Hepatocyte (in vitro differentiated cells): ENCODE measurements around the gene KSR2. TPM values are rescaled to one million over a fixed set of nuclear protein-coding genes. Genes with fewer than 3 reads are reported as not detected.

Source experiments
- DNase-seq: peaks from one replicate; pipeline ENCODE4 v3.0.0-alpha.2; 2016; ENCODE audit warnings: low spot score
- H2AFZ ChIP-seq: fragments of 200-600 bp; sonication (generic); 2 replicates; pipeline ENCODE4 v1.6.0; 2016; ENCODE audit warnings: antibody characterized with exemption, mild to moderate bottlenecking
- H3K27ac ChIP-seq: fragments of 200-600 bp; sonication (generic); 2 replicates; pipeline ENCODE4 v1.5.1; 2016; ENCODE audit warnings: mild to moderate bottlenecking
- H3K27me3 ChIP-seq: fragments of 200-600 bp; sonication (generic); 2 replicates; pipeline ENCODE4 v1.6.1; 2016
- H3K36me3 ChIP-seq: fragments of 200-600 bp; sonication (generic); replicated peaks from 2 replicates; pipeline ENCODE4 v1.5.1; 2016; ENCODE audit warnings: low read depth; ENCODE audit not compliant: insufficient read depth
- H3K4me1 ChIP-seq: fragments of 200-600 bp; sonication (generic); 2 replicates; pipeline ENCODE4 v1.5.1; 2016; ENCODE audit warnings: mild to moderate bottlenecking, moderate library complexity; ENCODE audit not compliant: insufficient read depth
- H3K4me2 ChIP-seq: fragments of 200-600 bp; sonication (generic); 2 replicates; pipeline ENCODE4 v1.6.0; 2016
- H3K4me3 ChIP-seq: fragments of 200-600 bp; sonication (generic); 2 replicates; pipeline ENCODE4 v1.5.1; 2016; ENCODE audit warnings: mild to moderate bottlenecking
- H3K79me2 ChIP-seq: fragments of 200-600 bp; sonication (generic); 2 replicates; pipeline ENCODE4 v1.6.0; 2017; ENCODE audit warnings: mild to moderate bottlenecking
- H3K9me2 ChIP-seq: fragments of 200-600 bp; sonication (generic); replicated peaks from 2 replicates; pipeline ENCODE4 v1.6.0; 2017; ENCODE audit warnings: mild to moderate bottlenecking; ENCODE audit not compliant: insufficient read depth
- H3K9me3 ChIP-seq: fragments of 200-600 bp; sonication (generic); 2 replicates; pipeline ENCODE4 v1.5.1; 2016; ENCODE audit warnings: low read depth, mild to moderate bottlenecking
- H4K20me1 ChIP-seq: fragments of 200-600 bp; sonication (generic); 2 replicates; pipeline ENCODE4 v1.6.0; 2016; ENCODE audit warnings: mild to moderate bottlenecking; ENCODE audit not compliant: insufficient read depth, poor library complexity, severe bottlenecking
- EZH2 ChIP-seq: fragments of 200-600 bp; sonication (generic); IDR thresholded peaks from 2 replicates; pipeline ENCODE4 v1.6.1; 2016; ENCODE audit warnings: antibody characterized with exemption, mild to moderate bottlenecking, borderline replicate concordance
- EZH2phosphoT487 ChIP-seq: fragments of 200-600 bp; sonication (generic); IDR thresholded peaks from one replicate; pipeline ENCODE4 v1.6.1; 2018; ENCODE audit warnings: antibody characterized with exemption, mild to moderate bottlenecking, low read depth, moderate library complexity; ENCODE audit not compliant: unreplicated experiment, severe bottlenecking
- WGBS: methylation state at CpG from one replicate; pipeline ENCODE4 v1.1.6; 2016; ENCODE audit warnings: low lambda C conversion rate; ENCODE audit errors: missing lambda C conversion rate; 5-methylcytosine and 5-hydroxymethylcytosine counted together
- polyA plus RNA-seq: library from polyadenylated mRNA; unstranded; fragments of >200 nt; fragmentation: Nextera tagmentation; extraction: Ambion mirVana; gene quantifications from 2 replicates; pipeline ENCODE4 v1.2.1, GENCODE V29; 2016
- total RNA-seq: library from RNA; depleted of rRNA; stranded (reverse); fragments of >200 nt; gene quantifications from 2 replicates; pipeline ENCODE4 v1.2.3, GENCODE V29; 2014
- TF ChIP-seq, protein P1 (sequence below): fragments of 200-600 bp; sonication (generic); IDR thresholded peaks from 2 replicates; pipeline ENCODE4 v1.5.1; 2016; ENCODE audit warnings: antibody characterized with exemption, mild to moderate bottlenecking; ENCODE audit not compliant: poor library complexity

The KSR2 gene
- total and polyA plus RNA-seq, 2 experiments from 2014 or later = 0.37 to 0.46 TPM

DNA sequence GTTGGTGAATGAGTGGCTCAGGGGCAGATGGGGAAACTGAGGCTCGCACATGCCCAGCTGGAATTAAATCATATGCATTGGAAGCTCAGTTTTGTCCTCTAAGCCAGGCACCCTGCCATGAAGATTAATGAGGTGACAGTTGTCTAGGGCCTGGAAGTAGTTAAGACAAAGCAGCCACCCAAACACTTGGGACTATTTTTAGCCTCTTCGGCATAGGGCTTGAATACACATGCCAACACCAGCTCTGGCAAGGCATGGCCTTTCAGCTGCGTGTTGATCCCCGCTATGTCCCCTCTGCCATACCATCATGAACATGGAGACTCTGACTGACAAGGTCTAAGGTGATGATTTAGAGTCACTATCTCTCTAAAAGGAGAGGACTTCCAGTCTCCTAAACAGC is 250.2 kb downstream of the KSR2 start:
- Histone ChIP-seq H3K4me2 (no peak overlapping the region), H3K27me3 (peaks cover 7% of the 10 kb centered on the region), H2AFZ (no peak overlapping the region), H3K4me3 (no peak overlapping the region), H3K27ac (no peak overlapping the region), H3K36me3 (no peaks in the 10 kb centered on the region), H3K9me2 (no peaks in the 10 kb centered on the region), H3K79me2 (no peaks in the 10 kb centered on the region), H3K9me3 (no peaks in the 10 kb centered on the region), H4K20me1 (no peaks in the 10 kb centered on the region), H3K4me1 (no peaks in the 10 kb centered on the region)
- no peak for DNase-seq
- 72% methylated on average over 4 of the region's 4 CpGs for WGBS
- no peak for TF ChIP-seq EZH2
- TF ChIP-seq EZH2phosphoT487 = no peak
- TF ChIP-seq, protein P1, sequence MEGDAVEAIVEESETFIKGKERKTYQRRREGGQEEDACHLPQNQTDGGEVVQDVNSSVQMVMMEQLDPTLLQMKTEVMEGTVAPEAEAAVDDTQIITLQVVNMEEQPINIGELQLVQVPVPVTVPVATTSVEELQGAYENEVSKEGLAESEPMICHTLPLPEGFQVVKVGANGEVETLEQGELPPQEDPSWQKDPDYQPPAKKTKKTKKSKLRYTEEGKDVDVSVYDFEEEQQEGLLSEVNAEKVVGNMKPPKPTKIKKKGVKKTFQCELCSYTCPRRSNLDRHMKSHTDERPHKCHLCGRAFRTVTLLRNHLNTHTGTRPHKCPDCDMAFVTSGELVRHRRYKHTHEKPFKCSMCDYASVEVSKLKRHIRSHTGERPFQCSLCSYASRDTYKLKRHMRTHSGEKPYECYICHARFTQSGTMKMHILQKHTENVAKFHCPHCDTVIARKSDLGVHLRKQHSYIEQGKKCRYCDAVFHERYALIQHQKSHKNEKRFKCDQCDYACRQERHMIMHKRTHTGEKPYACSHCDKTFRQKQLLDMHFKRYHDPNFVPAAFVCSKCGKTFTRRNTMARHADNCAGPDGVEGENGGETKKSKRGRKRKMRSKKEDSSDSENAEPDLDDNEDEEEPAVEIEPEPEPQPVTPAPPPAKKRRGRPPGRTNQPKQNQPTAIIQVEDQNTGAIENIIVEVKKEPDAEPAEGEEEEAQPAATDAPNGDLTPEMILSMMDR = no peak

DNA sequence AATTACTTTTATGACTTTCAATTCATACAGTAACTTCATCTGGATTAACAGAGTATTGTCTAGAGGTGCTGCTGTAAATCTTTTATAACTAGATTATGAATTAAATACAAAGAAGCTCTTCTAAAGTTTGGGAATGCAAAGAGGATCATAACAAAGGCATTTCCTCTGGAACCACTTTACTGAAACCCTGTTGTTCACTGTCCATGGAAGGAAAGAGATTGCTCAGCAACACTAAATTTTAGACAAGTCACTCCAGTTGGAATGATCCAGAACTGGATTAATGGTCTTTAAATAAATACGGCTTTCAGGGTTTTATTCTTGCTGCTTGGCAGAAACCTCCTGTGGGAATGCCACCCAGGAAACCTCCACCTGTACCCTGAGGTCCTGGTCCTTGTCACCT is 250.6 kb downstream of the KSR2 start:
- no peak for DNase-seq
- no peak for TF ChIP-seq EZH2phosphoT487
- TF ChIP-seq, protein P1 = no peak
- no peak for TF ChIP-seq EZH2
- Histone ChIP-seq H3K4me1 (no peaks in the 10 kb centered on the region), H3K36me3 (no peaks in the 10 kb centered on the region), H3K27ac (no peak overlapping the region), H3K4me3 (no peak overlapping the region), H3K4me2 (no peak overlapping the region), H4K20me1 (no peaks in the 10 kb centered on the region), H3K27me3 (peaks cover 7% of the 10 kb centered on the region), H3K79me2 (no peaks in the 10 kb centered on the region), H3K9me2 (no peaks in the 10 kb centered on the region), H2AFZ (no peak overlapping the region), H3K9me3 (no peaks in the 10 kb centered on the region)
- WGBS = 77% methylated on average over 1 of the region's 1 CpG

DNA sequence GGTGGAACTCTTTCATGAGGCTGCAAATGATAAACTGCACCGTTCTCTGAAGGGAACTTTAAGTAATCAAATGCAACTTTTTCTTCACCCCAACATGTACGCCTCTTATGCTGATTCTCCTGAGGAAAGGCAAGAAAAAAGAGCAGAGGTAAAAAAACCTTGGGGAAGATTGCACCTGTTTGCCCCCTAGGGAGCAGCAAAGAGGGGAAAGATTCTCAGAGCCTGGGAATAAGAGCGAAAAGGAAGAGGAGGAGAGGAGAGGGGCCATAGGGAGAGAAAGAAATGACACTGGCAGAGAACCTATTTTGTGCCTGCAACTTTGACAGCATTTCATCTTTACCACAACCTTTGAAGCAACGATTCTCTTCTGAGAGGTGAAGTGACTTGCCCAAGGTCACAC is 254.6 kb downstream of the KSR2 start:
- WGBS = 67% methylated on average over 4 of the region's 4 CpGs
- Histone ChIP-seq H3K9me3 (no peaks in the 10 kb centered on the region), H4K20me1 (no peaks in the 10 kb centered on the region), H3K4me1 (no peaks in the 10 kb centered on the region), H3K4me3 (no peak overlapping the region), H3K4me2 (no peak overlapping the region), H3K27ac (no peak overlapping the region), H3K9me2 (no peaks in the 10 kb centered on the region), H3K79me2 (no peaks in the 10 kb centered on the region), H3K36me3 (no peaks in the 10 kb centered on the region), H3K27me3 (peaks cover 7% of the 10 kb centered on the region), H2AFZ (no peak overlapping the region)
- TF ChIP-seq EZH2 (no peak), EZH2phosphoT487 (no peak)
- TF ChIP-seq, protein P1 = no peak
- no peak for DNase-seq

DNA sequence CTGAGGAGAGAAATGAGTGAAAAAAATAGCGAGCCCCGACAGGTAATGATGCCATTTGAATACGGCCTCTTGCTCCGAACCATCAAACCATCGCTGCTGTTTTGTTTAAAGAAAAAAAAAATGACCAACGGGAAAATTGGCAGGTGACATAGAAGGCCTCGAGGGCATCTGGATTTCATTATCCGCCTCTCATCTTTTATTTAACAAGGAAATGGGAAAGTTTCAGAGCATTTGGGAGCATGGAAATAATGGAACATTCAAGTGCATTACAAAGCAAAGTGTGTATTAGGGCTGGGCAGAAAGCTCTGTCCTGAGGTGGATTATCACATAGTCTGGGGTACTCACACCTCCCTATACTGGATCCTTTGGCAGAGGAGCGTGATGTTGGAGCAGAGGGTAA is 258.7 kb downstream of the KSR2 start:
- no peak overlapping the region for H3K27ac ChIP-seq
- no peak for TF ChIP-seq EZH2
- TF ChIP-seq, protein P1 = no peak
- no peak for TF ChIP-seq EZH2phosphoT487
- H3K4me3 ChIP-seq = no peak overlapping the region
- DNase-seq = no peak
- no peaks in the 10 kb centered on the region for H3K9me3 ChIP-seq
- H3K36me3 ChIP-seq = no peaks in the 10 kb centered on the region
- no peak overlapping the region for H3K4me2 ChIP-seq
- no peaks in the 10 kb centered on the region for H3K79me2 ChIP-seq
- no peak overlapping the region for H2AFZ ChIP-seq
- H3K4me1 ChIP-seq = no peaks in the 10 kb centered on the region
- 89% methylated on average over 9 of the region's 9 CpGs for WGBS
- H3K9me2 ChIP-seq = no peaks in the 10 kb centered on the region
- no peaks in the 10 kb centered on the region for H4K20me1 ChIP-seq
- H3K27me3 ChIP-seq = peaks cover 7% of the 10 kb centered on the region
